SK-MEL-5 (cell line): ENCODE data around the gene NAV3. TPM values are rescaled to one million over a fixed set of nuclear protein-coding genes. Genes with fewer than 3 reads are reported as not detected.
"Not testable (repeated sequence)": the region's sequence is repeated elsewhere in the genome, so short reads cannot be mapped to it uniquely, and the experiment has no call there.

Experiments
- DNase-seq: peaks from one replicate; pipeline ENCODE4 v3.0.0-alpha.2; 2016; ENCODE audit warnings: low read depth, low spot score
- in situ Hi-C: cut with HindIII; loops from 2 replicates; pipeline ENCODE4 v1.10.0; 2016; ENCODE audit warnings: low sequenced_read_pairs, high pct_unique_total_duplicates, low pct_unique_long_range_greater_than_20kb
- total RNA-seq: library from RNA; depleted of rRNA; stranded (reverse); fragments of >200 nt; shearing (Covaris generic); gene quantifications from 2 replicates; pipeline ENCODE4 v1.2.3, GENCODE V29; 2014

Gene NAV3
- total RNA-seq, 1 experiment from 2014 or later: 41.3 TPM

DNA sequence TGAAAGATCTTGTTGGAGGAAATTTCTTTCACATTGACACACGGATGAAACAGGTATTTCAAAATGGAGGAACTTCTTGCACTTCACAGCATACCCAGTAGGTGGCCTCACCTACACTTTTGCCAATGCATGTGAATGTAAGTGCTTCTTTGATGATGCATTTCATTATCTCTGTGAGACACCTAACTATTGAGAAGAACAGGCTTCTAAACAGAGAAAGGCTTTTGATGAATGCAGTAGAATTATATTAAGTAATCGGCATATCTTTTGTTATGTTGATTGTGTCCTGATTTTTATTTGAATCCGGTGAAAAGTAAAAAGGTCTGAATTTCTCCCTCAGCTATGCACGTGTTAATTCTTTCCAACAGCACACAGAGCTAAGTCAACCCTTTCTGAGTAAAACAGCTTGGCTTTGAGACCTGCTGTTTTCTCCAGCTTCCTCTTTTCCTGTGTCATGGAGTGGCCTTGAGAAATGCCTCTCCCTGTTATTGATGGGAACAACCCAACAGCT, 399.0 kb downstream of the NAV3 start:
- DNase-seq: peak; percentile 70
- in situ Hi-C loops: no loop called here

DNA sequence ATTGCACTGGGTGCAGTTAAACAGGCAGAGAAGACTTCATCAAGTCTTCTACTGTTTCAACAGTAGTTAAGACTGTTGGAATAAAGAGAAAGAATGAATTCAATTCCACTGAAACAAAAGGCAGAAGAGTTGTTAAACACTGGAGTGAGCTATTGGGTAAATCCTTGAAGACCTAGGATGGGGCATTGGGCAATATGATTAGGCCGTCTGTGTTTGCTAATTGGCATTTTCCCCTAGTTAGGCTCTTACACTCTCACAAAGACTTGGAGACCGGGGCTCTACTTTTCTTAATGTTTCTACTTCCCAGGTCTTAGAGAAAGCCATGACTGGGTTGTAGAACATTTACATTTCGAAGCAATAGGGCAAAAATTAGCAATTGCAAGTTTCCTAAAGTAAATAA, 402.1 kb downstream of the NAV3 start:
- no peak for DNase-seq
- in situ Hi-C loops: no loop called here

DNA sequence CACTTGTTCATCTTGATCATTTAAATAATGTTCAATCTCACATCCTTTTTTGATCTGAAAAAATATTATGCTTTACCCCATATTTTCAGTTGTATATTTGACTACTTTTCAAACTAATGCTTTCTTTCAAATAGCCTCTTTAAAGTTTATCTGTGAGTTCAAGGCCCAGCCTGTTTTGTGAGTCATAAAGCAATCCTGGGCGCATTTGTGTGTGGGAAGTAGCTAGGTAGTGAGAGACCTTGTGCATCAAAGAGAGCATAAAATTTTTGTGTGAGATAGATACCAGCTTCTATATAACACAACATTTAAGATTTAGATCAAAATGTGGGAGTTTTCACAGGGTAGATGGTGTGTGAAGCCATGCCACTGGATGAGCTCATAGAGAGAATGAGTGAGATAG, 405.6 kb downstream of the NAV3 start:
- in situ Hi-C loops: no loop called here
- no peak for DNase-seq

DNA sequence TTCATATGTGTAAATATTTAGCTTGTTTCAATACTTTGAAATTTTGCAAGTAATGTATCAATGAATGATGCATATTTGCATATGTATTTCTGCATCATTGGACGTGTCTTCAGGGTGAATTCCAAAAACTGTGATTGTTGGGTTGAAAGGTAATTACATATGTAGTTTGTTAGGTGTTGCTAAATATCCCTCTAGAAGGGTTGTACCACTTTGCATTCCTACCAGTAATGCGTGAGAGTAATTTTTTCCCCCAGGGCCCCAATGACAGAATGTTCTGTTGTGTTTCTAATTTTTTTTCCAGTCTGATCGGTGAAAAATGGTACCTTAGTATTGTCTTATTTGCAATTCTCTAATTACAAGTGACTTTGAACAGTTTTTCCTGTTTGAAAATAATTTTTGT, 408.9 kb downstream of the NAV3 start:
- DNase-seq: no peak
- in situ Hi-C loops: no loop called here

DNA sequence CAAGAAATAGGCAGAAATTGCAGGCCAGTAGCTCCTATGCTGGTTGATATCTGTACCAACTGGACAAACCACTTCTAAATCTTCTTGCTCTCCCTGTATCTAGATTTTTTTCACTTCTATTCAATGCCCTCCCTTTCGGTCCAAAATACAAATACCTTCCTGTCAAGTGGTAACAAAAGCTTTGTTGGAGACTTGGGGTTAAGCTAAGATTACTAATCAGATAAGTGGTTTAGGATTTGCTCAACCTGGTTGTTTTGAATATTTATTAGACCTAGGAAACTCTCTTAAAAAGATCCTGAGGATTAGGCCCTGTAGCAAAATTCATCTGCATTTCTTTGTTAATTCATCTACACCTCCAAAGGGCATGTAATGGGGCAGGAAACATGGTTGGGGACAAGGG, 410.1 kb downstream of the NAV3 start:
- DNase-seq: no peak
- in situ Hi-C loops: no loop called here

DNA sequence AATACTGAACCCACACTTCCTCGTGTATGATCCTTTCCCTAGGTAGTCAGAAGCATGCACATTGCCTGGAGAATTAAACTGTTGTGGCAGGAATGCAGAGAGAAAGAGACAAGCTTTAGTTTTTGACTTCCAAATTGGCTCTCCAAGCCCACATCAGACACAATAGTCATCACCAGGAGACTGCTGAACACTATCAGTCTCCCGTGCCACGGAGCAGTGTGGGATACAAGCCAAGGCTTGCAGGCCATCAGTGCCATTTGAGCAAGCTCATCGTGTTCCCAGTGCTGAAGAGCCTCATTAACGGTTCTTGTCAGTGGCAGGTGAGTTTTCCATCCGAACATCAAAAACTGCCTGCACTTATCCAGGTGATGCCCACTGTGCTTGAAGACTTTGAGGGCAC, 410.8 kb downstream of the NAV3 start:
- no peak for DNase-seq
- in situ Hi-C loops: no loop called here

DNA sequence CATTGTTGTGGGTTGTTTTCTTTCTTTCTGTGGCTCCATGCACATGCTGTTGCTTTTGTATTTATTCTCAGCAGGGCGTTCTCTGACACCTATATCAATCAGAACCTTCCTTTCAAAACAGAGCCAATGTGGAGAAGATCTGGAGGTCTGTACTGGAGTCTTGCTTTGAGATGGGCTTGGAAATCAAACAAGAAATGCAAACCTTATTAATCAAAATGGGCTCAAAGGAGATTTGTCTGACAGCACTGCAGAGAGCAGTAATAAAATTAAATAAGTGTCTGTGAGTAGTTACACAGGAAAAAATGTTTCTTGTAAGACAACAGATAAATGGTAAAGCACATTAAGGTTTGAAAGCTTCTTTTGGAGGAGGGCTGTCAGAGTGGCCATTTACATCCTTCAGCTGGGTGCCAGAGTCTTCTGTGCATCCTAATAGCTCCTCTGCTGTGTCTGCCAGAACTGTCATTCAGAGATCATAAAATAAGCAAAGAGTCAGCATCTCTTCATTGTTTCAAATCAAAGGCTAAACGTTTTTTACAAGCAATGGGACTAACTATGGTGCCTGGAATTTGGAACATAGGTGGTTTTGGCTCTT, 414.3 kb downstream of the NAV3 start:
- in situ Hi-C loops: no loop called here
- no peak for DNase-seq

DNA sequence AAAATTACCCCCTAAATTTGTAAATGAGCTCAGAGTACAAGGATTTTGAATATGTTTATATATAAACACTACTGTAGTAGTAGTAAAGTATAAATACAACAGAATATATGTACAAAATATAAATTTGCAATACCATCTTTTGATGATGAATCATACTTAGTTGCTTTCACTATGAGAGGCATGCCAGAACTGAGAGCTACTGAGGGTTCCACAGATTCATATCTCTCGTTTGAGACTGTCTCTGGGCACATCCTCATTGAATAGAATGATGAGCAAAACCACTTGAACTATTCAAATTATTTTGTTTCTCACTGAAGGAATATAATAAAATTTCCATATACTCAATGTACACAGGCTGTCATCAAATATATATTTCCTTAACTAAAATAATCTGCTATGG, 417.6 kb downstream of the NAV3 start:
- in situ Hi-C loops: no loop called here
- DNase-seq: no peak

DNA sequence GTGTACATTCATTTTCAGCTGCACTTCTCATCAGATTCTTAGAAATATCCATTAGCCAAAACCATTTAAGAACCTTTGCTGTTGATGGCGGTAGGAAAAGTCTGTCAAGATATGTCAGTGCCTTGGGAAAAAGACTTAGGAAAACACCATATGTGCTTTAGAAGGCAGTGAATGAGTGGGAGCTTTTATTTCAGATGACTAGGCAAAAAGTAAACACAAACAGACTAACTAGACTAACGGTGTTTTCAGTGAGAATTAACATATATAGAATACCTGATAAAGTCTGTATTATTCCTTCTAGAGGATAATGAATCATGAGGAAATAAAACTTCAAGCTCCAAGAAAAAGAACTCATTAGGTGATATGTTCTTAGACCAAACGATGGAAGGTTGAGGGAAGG, 418.9 kb downstream of the NAV3 start:
- in situ Hi-C loops: no loop called here

DNA sequence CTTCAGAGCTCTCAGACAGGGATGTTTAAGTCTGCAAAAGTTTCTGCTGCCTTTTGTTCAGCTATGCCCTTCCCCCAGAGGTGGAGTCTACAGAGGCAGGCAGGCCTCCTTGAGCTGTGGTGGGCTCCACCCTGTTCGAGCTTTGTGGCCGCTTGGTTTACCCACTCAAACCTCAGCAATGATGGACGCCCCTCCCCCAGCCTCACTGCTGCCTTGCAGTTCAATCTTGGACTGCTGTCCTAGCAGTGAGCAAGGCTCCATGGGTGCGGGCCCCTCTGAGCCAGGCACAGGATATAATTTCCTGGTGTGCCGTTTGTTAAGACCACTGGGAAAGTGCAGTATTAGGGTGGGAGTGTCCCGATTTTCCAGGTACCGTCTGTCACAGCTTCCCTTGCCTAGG, 427.0 kb downstream of the NAV3 start:
- in situ Hi-C loops, DNase-seq: not testable (repeated sequence)

More for the DNA sequence above, 418.9 kb downstream of the NAV3 start:
- no peak for DNase-seq

DNA sequence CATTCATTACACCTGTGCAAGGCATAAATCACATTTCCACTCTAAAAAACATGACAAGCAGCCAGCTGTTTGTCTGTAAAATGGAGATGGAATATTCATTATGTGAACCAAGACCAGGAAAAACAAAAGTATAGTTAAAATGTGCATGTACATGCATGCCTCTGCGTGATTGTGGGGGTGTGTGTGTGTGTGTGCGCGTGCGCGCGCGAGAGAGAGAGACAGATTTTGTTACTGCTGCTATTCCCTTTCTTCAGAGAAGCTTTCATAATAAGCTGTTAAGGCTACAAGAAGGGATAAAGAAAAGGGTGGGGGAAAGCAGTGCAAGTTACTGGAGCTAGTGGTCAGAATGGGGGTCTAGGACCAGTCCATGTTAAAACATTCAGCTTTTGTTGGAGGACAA, 430.3 kb downstream of the NAV3 start:
- no peak for DNase-seq
- in situ Hi-C loops: no loop called here

DNA sequence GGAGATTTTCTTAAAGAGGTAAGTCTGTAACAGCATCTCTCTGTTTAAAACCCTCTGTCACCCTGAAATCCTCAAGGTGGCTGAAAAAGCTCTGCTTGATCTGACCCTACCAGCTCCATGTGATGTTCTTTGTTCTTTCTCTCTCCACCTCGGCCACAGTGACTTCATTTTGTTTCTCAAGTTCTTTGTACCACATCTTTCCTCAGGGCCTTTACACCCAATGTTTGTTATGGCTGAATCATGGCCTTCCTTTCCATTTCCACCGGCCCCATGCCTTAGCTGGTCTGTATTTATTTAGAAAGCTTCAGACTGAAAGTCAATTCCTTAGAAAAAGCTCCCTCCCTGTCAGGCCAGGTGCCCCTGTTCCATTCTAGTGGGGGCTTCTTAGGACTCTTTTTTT, 431.2 kb downstream of the NAV3 start:
- DNase-seq: no peak
- in situ Hi-C loops: no loop called here
